OCI-LY7 (cell line): ENCODE measurements around the gene NRIP1. TPM values are rescaled to one million over a fixed set of nuclear protein-coding genes. Genes with fewer than 3 reads are reported as not detected.

Source experiments
- BruUV-seq: library from RNA; stranded (reverse); fragments of 400-500 nt; replicated peaks from 2 replicates; lab custom pipeline; 2021; lab: Mats Ljungman, UMichigan
- CTCF ChIA-PET: fragments of 300-600 bp; sonication (Branson Sonifier 250); formaldehyde crosslinking; loops from one replicate; lab custom pipeline; 2022; ENCODE audit warnings: antibody characterized with exemption; ENCODE audit not compliant: unreplicated experiment; lab: Charles Lee
- POLR2A ChIA-PET: fragments of 300-600 bp; sonication (Branson Sonifier 250); formaldehyde crosslinking; loops from one replicate; lab custom pipeline; 2022; ENCODE audit warnings: antibody characterized with exemption; lab: Charles Lee
- DNase-seq: peaks from one replicate; pipeline ENCODE4 v3.0.0-alpha.2; 2015; ENCODE audit warnings: low spot score
- H2AFZ ChIP-seq: fragments of 200-600 bp; sonication (generic), shearing (Covaris generic); 2 replicates; pipeline ENCODE4 v1.6.1; 2014; ENCODE audit warnings: mild to moderate bottlenecking, antibody characterized with exemption, low read length, moderate library complexity
- H3K27ac ChIP-seq: fragments of 200-600 bp; sonication (generic); 2 replicates; pipeline ENCODE4 v1.5.1; 2014; ENCODE audit warnings: mixed run types, low read depth, mild to moderate bottlenecking, moderate library complexity, low read length, inconsistent platforms; ENCODE audit not compliant: poor library complexity, severe bottlenecking
- H3K36me3 ChIP-seq: fragments of 200-600 bp; sonication (generic); 2 replicates; pipeline ENCODE4 v1.6.1; 2014; ENCODE audit warnings: mild to moderate bottlenecking, antibody characterized with exemption, low read length, moderate library complexity, mixed read lengths; ENCODE audit not compliant: insufficient read depth
- H3K4me1 ChIP-seq: fragments of 200-600 bp; sonication (generic); 2 replicates; pipeline ENCODE4 v1.5.1; 2014; ENCODE audit warnings: mild to moderate bottlenecking, low read length; ENCODE audit not compliant: insufficient read depth, poor library complexity, severe bottlenecking
- H3K4me2 ChIP-seq: fragments of 200-600 bp; sonication (generic); 2 replicates; pipeline ENCODE4 v1.6.1; 2014; ENCODE audit warnings: mild to moderate bottlenecking, low read length
- H3K4me3 ChIP-seq: fragments of 200-600 bp; sonication (generic); 2 replicates; pipeline ENCODE4 v1.5.1; 2014; ENCODE audit warnings: mild to moderate bottlenecking, low read depth, low read length; ENCODE audit not compliant: poor library complexity, severe bottlenecking
- H3K79me2 ChIP-seq: fragments of 200-600 bp; sonication (generic); 2 replicates; pipeline ENCODE4 v1.6.1; 2016; ENCODE audit warnings: low read depth, mild to moderate bottlenecking, low read length, moderate library complexity, mixed read lengths; ENCODE audit not compliant: insufficient read depth
- H3K9me2 ChIP-seq: fragments of 200-600 bp; sonication (generic); 2 replicates; pipeline ENCODE4 v1.6.1; 2016; ENCODE audit warnings: mild to moderate bottlenecking, low read length, mixed read lengths; ENCODE audit not compliant: insufficient read depth
- H3K9me3 ChIP-seq: fragments of 200-600 bp; sonication (generic); 2 replicates; pipeline ENCODE4 v1.6.1; 2014; ENCODE audit warnings: mild to moderate bottlenecking, mixed run types, low read length, mixed read lengths
- H4K20me1 ChIP-seq: fragments of 200-600 bp; sonication (generic); 2 replicates; pipeline ENCODE4 v1.6.1; 2014; ENCODE audit warnings: mild to moderate bottlenecking, antibody characterized with exemption, low read length, moderate library complexity, mixed read lengths; ENCODE audit not compliant: insufficient read depth
- EZH2phosphoT487 ChIP-seq: fragments of 200-600 bp; sonication (generic); IDR thresholded peaks from 2 replicates; pipeline ENCODE4 v1.6.1; 2018; ENCODE audit warnings: low read depth, borderline replicate concordance, mild to moderate bottlenecking, mixed run types, antibody characterized with exemption, low read length, moderate library complexity, mixed read lengths
- intact Hi-C: fragments of 100-400 bp; cut with micrococcal nuclease; formaldehyde crosslinking; loops from one replicate; pipeline ENCODE4 v1.10.0; 2022; ENCODE audit not compliant: unreplicated experiment
- total RNA-seq, 2 experiments: library from RNA; depleted of rRNA in 1 of 2; stranded (reverse); fragments of >200 nt in 1 of 2; shearing (Covaris generic) in 1 of 2; gene quantifications; 2 replicates each; pipeline ENCODE4 v1.2.3, GENCODE V29; 2014 to 2022
- TF ChIP-seq, protein P1 (sequence below): fragments of 200-600 bp; sonication (generic); conservative IDR thresholded peaks from 2 replicates; pipeline ENCODE4 v1.5.1; 2014; ENCODE audit warnings: mild to moderate bottlenecking, antibody characterized with exemption, low read length, moderate library complexity, mixed read lengths

The NRIP1 gene
- total RNA-seq, 2 experiments from 2014 or later = not detected

DNA sequence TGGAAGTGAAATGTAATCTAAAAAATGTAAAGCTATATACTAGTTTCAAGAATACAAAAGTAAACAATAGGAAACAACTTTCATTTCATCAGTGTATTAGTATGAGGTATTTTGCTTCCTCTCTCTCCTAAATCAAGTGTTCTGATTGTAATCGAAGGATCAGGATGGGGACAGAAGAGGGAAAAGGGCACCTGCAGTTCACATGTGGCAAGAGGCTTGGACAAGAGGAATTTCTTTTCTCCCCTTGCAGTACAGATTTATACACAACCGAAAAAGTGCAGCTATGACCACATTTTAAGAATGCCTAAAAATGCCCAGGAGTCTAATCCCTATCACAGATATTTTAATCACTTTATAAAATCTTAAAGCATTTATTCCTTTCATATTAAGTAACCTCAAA, 63.7 kb downstream of the NRIP1 start:
- intact Hi-C loops = no loop called here
- no peak for TF ChIP-seq EZH2phosphoT487
- TF ChIP-seq, protein P1, sequence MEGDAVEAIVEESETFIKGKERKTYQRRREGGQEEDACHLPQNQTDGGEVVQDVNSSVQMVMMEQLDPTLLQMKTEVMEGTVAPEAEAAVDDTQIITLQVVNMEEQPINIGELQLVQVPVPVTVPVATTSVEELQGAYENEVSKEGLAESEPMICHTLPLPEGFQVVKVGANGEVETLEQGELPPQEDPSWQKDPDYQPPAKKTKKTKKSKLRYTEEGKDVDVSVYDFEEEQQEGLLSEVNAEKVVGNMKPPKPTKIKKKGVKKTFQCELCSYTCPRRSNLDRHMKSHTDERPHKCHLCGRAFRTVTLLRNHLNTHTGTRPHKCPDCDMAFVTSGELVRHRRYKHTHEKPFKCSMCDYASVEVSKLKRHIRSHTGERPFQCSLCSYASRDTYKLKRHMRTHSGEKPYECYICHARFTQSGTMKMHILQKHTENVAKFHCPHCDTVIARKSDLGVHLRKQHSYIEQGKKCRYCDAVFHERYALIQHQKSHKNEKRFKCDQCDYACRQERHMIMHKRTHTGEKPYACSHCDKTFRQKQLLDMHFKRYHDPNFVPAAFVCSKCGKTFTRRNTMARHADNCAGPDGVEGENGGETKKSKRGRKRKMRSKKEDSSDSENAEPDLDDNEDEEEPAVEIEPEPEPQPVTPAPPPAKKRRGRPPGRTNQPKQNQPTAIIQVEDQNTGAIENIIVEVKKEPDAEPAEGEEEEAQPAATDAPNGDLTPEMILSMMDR = no peak
- Histone ChIP-seq H3K4me2 (no peak overlapping the region), H3K27ac (no peak overlapping the region), H3K4me1 (no peaks in the 10 kb centered on the region), H3K79me2 (no peaks in the 10 kb centered on the region), H4K20me1 (no peaks in the 10 kb centered on the region), H2AFZ (no peak overlapping the region), H3K4me3 (no peak overlapping the region), H3K36me3 (no peaks in the 10 kb centered on the region), H3K9me3 (no peaks in the 10 kb centered on the region), H3K9me2 (no peaks in the 10 kb centered on the region)
- POLR2A ChIA-PET = no interaction called here
- CTCF ChIA-PET = no interaction called here
- no TSS peak for BruUV-seq
- DNase-seq = no peak

- ChIA-PET CTCF (no interaction called here), POLR2A (no interaction called here)
- Histone ChIP-seq H3K36me3 (no peaks in the 10 kb centered on the region), H2AFZ (no peak overlapping the region), H3K9me3 (no peaks in the 10 kb centered on the region), H3K4me3 (no peak overlapping the region), H4K20me1 (no peaks in the 10 kb centered on the region), H3K4me1 (no peaks in the 10 kb centered on the region), H3K9me2 (no peaks in the 10 kb centered on the region), H3K4me2 (no peak overlapping the region), H3K79me2 (no peaks in the 10 kb centered on the region), H3K27ac (no peak overlapping the region)
- TF ChIP-seq EZH2phosphoT487 = no peak
- TF ChIP-seq, protein P1 = no peak
- intact Hi-C loops = no loop called here
- no peak for DNase-seq
- no TSS peak for BruUV-seq
Measured at GRCh38 chr21:15000081-15000480, 64.7 kb downstream of the NRIP1 start.

GRCh38 chr21:14998784-14999183, 66.0 kb downstream of the NRIP1 start:
- BruUV-seq = no TSS peak
- POLR2A ChIA-PET = interaction anchor here (0.7 kb wide), 2 partner anchors 20 to 236 kb away, joined by 3 to 4 read pairs; no protein-coding TSS in a partner anchor
- no peaks in the 10 kb centered on the region for H3K9me2 ChIP-seq
- no peak overlapping the region for H3K27ac ChIP-seq
- no peaks in the 10 kb centered on the region for H3K4me1 ChIP-seq
- no peaks in the 10 kb centered on the region for H3K79me2 ChIP-seq
- H2AFZ ChIP-seq = no peak overlapping the region
- H3K4me2 ChIP-seq = no peak overlapping the region
- no peaks in the 10 kb centered on the region for H3K9me3 ChIP-seq
- no peak for DNase-seq
- TF ChIP-seq, protein P1 = no peak
- no peak for TF ChIP-seq EZH2phosphoT487
- no peaks in the 10 kb centered on the region for H3K36me3 ChIP-seq
- H3K4me3 ChIP-seq = no peak overlapping the region
- no peaks in the 10 kb centered on the region for H4K20me1 ChIP-seq
- CTCF ChIA-PET = no interaction called here
- intact Hi-C loops = no loop called here
